ENCODE measurements around the gene DOCK2. TPM values are rescaled to one million over a fixed set of nuclear protein-coding genes. Genes with fewer than 3 reads are reported as not detected.

Gene DOCK2
- total and polyA plus RNA-seq, 2 of the 8 experiments (the other 6 are each of a cell fraction or from before 2014, with no cell fraction given), result 3.9 to 5.7 TPM

DNA sequence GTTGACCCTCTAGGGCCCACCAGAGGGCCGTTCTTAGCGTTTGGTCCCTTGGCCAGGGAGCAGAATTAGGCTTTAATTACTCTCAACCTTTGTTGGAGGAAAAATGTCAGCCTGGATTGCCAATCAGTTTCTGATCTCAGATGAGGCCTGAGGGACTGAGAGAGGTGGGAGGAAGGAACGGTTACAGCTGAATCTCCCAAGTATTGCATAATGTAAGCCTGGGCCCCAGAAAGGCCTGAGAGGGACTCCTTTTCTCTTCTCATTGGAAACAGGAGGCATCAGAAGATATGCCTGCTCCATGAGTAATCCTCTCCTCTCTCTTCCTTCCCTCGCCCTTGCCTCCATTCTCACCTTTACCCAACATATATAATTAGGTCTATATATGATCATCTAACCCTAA is 237.5 kb downstream of the DOCK2 start:
- no peak overlapping the region for H3K27ac ChIP-seq (ENCODE audit: low read depth, low read length)
- no peak overlapping the region for H4K5ac ChIP-seq (ENCODE audit: insufficient read length, low read depth, low read length)
- no peak overlapping the region for H2BK5ac ChIP-seq (ENCODE audit: low read depth, low read length)
- POLR2A ChIA-PET (ENCODE audit: partially characterized antibody), result no interaction called here
- no peaks in the 10 kb centered on the region for H3K4me1 ChIP-seq (replicated peaks in 1 of 4; ENCODE audit: control insufficient read depth in 3 of 4, insufficient read depth in 4 of 4, low read length in 3 of 4)
- no peak overlapping the region for H2BK12ac ChIP-seq (ENCODE audit: low read depth, low read length)
- no peak overlapping the region for H2AFZ ChIP-seq (ENCODE audit: low read length)
- H2AK5ac ChIP-seq (ENCODE audit: low read depth, low read length), result no peak overlapping the region
- H4K8ac ChIP-seq (ENCODE audit: extremely low read depth, insufficient read depth, low read length), result no peak overlapping the region
- H3K36me3 ChIP-seq (ENCODE audit: control insufficient read depth in 2 of 4, insufficient read depth in 4 of 4, low read length in 3 of 4), result no peaks in the 10 kb centered on the region
- H2BK20ac ChIP-seq (ENCODE audit: low read length), result no peak overlapping the region
- H2BK120ac ChIP-seq (replicated peaks; ENCODE audit: low read depth, low read length), result no peak overlapping the region
- no peak overlapping the region for H3K56ac ChIP-seq (replicated peaks; ENCODE audit: insufficient read length, low read depth, low read length)
- no peaks in the 10 kb centered on the region for H3K79me2 ChIP-seq (ENCODE audit: control insufficient read depth in 1 of 2, insufficient read depth in 2 of 2, low read length in 2 of 2)
- no peak overlapping the region for H3K14ac ChIP-seq (ENCODE audit: insufficient read length)
- H3K23me2 ChIP-seq (ENCODE audit: low read depth, low read length), result no peaks in the 10 kb centered on the region
- H3K18ac ChIP-seq (ENCODE audit: extremely low read depth, low read length), result no peak overlapping the region
- DNase-seq (ENCODE audit: low read depth in 1 of 2, low spot score in 2 of 2), result no peak
- H3K23ac ChIP-seq (ENCODE audit: insufficient read length), result no peak overlapping the region
- no peak overlapping the region for H3K9ac ChIP-seq (replicated peaks in 1 of 4; ENCODE audit: extremely low read depth in 1 of 4, low read depth in 3 of 4, low read length in 3 of 4)
- WGBS, 2 experiments (ENCODE audit: extremely low coverage in 1 of 2, insufficient coverage in 1 of 2, insufficient read length in 1 of 2, insufficient replicate concordance in 2 of 2, low coverage in 1 of 2, low lambda C conversion rate in 2 of 2, missing lambda C conversion rate in 1 of 2), result 87% methylated on average over 4 of the region's 4 CpGs; no CpG with 5 or more reads in 1 of the 2 experiments
- CTCF ChIA-PET (ENCODE audit: partially characterized antibody), result interaction anchor here (0.9 to 1.9 kb wide), 3 partner anchors 23 to 197 kb away, joined by 3 to 6 read pairs (median 5); no protein-coding TSS in a partner anchor
- no peaks in the 10 kb centered on the region for H3K27me3 ChIP-seq (replicated peaks in 1 of 4; ENCODE audit: control insufficient read depth in 3 of 4, extremely low read depth in 1 of 4, insufficient read depth in 3 of 4, low read length in 3 of 4)
- no peak overlapping the region for H3K4ac ChIP-seq (replicated peaks; ENCODE audit: insufficient read length, low read depth, low read length)
- H3K4me2 ChIP-seq (ENCODE audit: insufficient read depth in 1 of 2, low read depth in 2 of 2, low read length in 2 of 2), result no peak overlapping the region
- no peak overlapping the region for H2BK15ac ChIP-seq (ENCODE audit: low read length)
- no peak overlapping the region for H4K91ac ChIP-seq (replicated peaks; ENCODE audit: insufficient read length, low read length)
- no peaks in the 10 kb centered on the region for H3K79me1 ChIP-seq (ENCODE audit: low read depth, low read length)
- H4K20me1 ChIP-seq (replicated peaks in 1 of 2; ENCODE audit: control insufficient read depth in 1 of 2, insufficient read depth in 2 of 2, low read length in 2 of 2), result no peaks in the 10 kb centered on the region
- no peak overlapping the region for H3K4me3 ChIP-seq (ENCODE audit: extremely low read depth in 1 of 4, insufficient read depth in 2 of 4, low read depth in 3 of 4, low read length in 4 of 4)
- no peak for FAIRE-seq
- no peaks in the 10 kb centered on the region for H3K9me3 ChIP-seq (ENCODE audit: insufficient read depth in 2 of 2, low read depth in 1 of 2, low read length in 1 of 2)
- TF ChIP-seq SIRT6 (IDR thresholded peaks at IDR 0.05; ENCODE audit: low read length) (no peak), SRF (IDR thresholded peaks at IDR 0.05; ENCODE audit: low read depth, low read length) (no peak), RAD21 (IDR thresholded peaks at IDR 0.05 in 1 of 2, conservative IDR thresholded peaks at IDR 0.05 in 1 of 2; ENCODE audit: low read depth in 2 of 2, low read length in 2 of 2) (peak in 1 of 2 experiments; percentile 31; a peak in 1 of 4 replicates), SUZ12 (IDR thresholded peaks at IDR 0.05; ENCODE audit: low read length) (no peak), RNF2 (IDR thresholded peaks at IDR 0.05; ENCODE audit: borderline replicate concordance, low read depth, low read length, missing control alignments, poor library complexity, severe bottlenecking) (no peak), PHF8 (conservative IDR thresholded peaks at IDR 0.05; ENCODE audit: low read depth, low read length) (no peak), CTBP2 (IDR thresholded peaks at IDR 0.05; ENCODE audit: borderline replicate concordance, insufficient read depth, insufficient read length, low read length) (no peak), BACH1 (IDR thresholded peaks at IDR 0.05; ENCODE audit: low read length) (no peak), TAF7 (optimal IDR thresholded peaks at IDR 0.05; ENCODE audit: borderline replicate concordance, low read depth, low read length) (no peak), EP300 (IDR thresholded peaks at IDR 0.05; ENCODE audit: borderline replicate concordance in 1 of 2, low read depth in 2 of 2, low read length in 2 of 2) (no peak)
- TF ChIP-seq, protein P1, sequence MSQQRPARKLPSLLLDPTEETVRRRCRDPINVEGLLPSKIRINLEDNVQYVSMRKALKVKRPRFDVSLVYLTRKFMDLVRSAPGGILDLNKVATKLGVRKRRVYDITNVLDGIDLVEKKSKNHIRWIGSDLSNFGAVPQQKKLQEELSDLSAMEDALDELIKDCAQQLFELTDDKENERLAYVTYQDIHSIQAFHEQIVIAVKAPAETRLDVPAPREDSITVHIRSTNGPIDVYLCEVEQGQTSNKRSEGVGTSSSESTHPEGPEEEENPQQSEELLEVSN (IDR thresholded peaks at IDR 0.05), result no peak
